ENCODE data around the gene GALNT15.

DNA sequence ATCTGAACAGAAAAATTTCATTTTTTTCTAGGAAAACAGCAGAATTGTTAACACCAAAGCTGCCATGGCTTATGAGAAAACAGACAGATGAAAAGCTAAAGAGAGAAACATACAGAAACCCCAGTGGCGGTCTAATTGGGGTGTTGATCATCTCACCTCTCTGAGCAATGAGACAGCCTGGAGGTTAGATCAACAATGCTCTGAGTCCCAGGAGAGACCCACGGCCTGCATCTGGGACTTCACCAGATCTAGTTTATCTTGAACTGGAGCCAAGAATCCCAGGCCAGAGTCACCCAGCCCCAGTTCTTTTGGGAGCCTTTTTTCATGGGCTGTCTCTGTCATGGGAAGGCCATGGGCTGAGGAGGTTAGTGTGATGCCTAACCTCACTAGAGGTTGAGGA, 3.5 kb upstream of the GALNT15 start:
- TF ChIP-seq CTCF (IDR thresholded peaks at IDR 0.05; ENCODE audit: low read length) (no peak), EZH2 (IDR thresholded peaks at IDR 0.05; ENCODE audit: borderline replicate concordance, low read length) (no peak)
